Measurements from ENCODE around the gene ZNF282.

ZNF282 gene

DNA sequence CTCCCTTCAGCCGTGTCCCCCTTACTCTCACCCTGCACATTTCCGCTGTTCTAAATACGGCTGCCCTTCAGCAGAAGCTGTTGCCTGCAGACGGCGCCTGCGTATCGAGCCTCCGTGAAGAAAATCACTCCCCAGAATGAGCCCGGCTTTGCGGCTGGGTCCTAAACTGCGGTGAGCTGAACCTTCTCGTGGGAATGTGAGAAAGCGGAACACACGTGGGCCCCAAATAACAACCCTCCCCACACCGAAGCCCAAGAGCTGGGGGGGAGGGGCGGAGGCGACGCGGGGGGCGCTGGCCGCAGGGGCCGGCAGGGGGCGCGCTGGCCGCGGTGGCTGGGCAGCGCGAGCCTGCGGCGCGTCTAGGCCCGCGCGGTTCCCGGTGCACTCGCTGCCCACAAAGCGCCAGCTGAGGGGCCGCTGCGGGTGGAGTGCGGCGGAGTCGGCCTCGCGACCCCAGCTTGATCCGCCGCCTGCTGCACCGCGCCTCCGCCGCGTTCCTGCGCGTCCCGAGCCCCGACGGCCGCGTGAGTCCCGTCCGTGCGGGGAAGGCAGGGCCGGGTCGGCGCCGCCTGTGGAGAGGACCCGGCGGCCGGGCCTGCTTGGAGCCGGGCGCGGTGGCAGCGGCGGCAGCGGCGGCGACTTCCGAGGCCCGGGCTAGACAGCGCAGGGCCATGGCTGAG, 48.1 kb upstream of the ZNF282 start, which contains the start of gene ZNF398 (continued):
- TF ChIP-seq ZXDB (tag by site-specific recombination; IDR thresholded peaks at IDR 0.05) (peak; percentile 5; the same call in 1 of the 2 replicates), KLF8 (tag by site-specific recombination; IDR thresholded peaks at IDR 0.05) (peak; percentile 52; the same call in 1 of the 2 replicates), MZF1 (tag by site-specific recombination; IDR thresholded peaks at IDR 0.05; ENCODE audit: borderline replicate concordance) (0 out of 2 replicates have a peak, but pooled peaks have one; percentile 14), ZSCAN30 (tag by site-specific recombination; IDR thresholded peaks at IDR 0.05) (peak; percentile 97), ZNF585B (tag by site-specific recombination; IDR thresholded peaks at IDR 0.05) (no peak), ZBTB17 (tag by site-specific recombination; IDR thresholded peaks at IDR 0.05) (no peak), ZNF596 (tag by site-specific recombination; IDR thresholded peaks at IDR 0.05) (peak; percentile 28; the same call in 1 of the 2 replicates), ZNF354C (tag by site-specific recombination; IDR thresholded peaks at IDR 0.05; ENCODE audit: borderline replicate concordance, low read depth) (no peak), ZNF785 (tag by site-specific recombination; IDR thresholded peaks at IDR 0.05) (peak; percentile 80; the same call in 1 of the 2 replicates), MEIS1 (CRISPR knock-in tag; IDR thresholded peaks at IDR 0.05; ENCODE audit: borderline replicate concordance) (0 out of 2 replicates have a peak, but pooled peaks have one; percentile 14), SALL2 (tag by site-specific recombination; IDR thresholded peaks at IDR 0.05; ENCODE audit: borderline replicate concordance) (no peak), REPIN1 (tag by site-specific recombination; IDR thresholded peaks at IDR 0.05; ENCODE audit: low read depth) (no peak), ZNF157 (tag by site-specific recombination; IDR thresholded peaks at IDR 0.05) (no peak), ZIC2 (tag by site-specific recombination; IDR thresholded peaks at IDR 0.05) (no peak)
- TF ChIP-seq, protein P1, sequence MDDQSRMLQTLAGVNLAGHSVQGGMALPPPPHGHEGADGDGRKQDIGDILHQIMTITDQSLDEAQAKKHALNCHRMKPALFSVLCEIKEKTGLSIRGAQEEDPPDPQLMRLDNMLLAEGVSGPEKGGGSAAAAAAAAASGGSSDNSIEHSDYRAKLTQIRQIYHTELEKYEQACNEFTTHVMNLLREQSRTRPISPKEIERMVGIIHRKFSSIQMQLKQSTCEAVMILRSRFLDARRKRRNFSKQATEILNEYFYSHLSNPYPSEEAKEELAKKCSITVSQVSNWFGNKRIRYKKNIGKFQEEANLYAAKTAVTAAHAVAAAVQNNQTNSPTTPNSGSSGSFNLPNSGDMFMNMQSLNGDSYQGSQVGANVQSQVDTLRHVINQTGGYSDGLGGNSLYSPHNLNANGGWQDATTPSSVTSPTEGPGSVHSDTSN (CRISPR knock-in tag; IDR thresholded peaks at IDR 0.05) = peak; percentile 76
- TF ChIP-seq, protein P2, sequence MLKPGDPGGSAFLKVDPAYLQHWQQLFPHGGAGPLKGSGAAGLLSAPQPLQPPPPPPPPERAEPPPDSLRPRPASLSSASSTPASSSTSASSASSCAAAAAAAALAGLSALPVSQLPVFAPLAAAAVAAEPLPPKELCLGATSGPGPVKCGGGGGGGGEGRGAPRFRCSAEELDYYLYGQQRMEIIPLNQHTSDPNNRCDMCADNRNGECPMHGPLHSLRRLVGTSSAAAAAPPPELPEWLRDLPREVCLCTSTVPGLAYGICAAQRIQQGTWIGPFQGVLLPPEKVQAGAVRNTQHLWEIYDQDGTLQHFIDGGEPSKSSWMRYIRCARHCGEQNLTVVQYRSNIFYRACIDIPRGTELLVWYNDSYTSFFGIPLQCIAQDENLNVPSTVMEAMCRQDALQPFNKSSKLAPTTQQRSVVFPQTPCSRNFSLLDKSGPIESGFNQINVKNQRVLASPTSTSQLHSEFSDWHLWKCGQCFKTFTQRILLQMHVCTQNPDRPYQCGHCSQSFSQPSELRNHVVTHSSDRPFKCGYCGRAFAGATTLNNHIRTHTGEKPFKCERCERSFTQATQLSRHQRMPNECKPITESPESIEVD (tag by site-specific recombination; IDR thresholded peaks at IDR 0.05) = no peak
- TF ChIP-seq, protein P3, sequence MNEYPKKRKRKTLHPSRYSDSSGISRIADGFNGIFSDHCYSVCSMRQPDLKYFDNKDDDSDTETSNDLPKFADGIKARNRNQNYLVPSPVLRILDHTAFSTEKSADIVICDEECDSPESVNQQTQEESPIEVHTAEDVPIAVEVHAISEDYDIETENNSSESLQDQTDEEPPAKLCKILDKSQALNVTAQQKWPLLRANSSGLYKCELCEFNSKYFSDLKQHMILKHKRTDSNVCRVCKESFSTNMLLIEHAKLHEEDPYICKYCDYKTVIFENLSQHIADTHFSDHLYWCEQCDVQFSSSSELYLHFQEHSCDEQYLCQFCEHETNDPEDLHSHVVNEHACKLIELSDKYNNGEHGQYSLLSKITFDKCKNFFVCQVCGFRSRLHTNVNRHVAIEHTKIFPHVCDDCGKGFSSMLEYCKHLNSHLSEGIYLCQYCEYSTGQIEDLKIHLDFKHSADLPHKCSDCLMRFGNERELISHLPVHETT (tag by site-specific recombination; IDR thresholded peaks at IDR 0.05) = peak; percentile 30; the same call in 1 of the 2 replicates
- TF ChIP-seq, protein P4, sequence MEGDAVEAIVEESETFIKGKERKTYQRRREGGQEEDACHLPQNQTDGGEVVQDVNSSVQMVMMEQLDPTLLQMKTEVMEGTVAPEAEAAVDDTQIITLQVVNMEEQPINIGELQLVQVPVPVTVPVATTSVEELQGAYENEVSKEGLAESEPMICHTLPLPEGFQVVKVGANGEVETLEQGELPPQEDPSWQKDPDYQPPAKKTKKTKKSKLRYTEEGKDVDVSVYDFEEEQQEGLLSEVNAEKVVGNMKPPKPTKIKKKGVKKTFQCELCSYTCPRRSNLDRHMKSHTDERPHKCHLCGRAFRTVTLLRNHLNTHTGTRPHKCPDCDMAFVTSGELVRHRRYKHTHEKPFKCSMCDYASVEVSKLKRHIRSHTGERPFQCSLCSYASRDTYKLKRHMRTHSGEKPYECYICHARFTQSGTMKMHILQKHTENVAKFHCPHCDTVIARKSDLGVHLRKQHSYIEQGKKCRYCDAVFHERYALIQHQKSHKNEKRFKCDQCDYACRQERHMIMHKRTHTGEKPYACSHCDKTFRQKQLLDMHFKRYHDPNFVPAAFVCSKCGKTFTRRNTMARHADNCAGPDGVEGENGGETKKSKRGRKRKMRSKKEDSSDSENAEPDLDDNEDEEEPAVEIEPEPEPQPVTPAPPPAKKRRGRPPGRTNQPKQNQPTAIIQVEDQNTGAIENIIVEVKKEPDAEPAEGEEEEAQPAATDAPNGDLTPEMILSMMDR (tag by site-specific recombination; IDR thresholded peaks at IDR 0.05) = peak; percentile 74
- TF ChIP-seq, protein P5, sequence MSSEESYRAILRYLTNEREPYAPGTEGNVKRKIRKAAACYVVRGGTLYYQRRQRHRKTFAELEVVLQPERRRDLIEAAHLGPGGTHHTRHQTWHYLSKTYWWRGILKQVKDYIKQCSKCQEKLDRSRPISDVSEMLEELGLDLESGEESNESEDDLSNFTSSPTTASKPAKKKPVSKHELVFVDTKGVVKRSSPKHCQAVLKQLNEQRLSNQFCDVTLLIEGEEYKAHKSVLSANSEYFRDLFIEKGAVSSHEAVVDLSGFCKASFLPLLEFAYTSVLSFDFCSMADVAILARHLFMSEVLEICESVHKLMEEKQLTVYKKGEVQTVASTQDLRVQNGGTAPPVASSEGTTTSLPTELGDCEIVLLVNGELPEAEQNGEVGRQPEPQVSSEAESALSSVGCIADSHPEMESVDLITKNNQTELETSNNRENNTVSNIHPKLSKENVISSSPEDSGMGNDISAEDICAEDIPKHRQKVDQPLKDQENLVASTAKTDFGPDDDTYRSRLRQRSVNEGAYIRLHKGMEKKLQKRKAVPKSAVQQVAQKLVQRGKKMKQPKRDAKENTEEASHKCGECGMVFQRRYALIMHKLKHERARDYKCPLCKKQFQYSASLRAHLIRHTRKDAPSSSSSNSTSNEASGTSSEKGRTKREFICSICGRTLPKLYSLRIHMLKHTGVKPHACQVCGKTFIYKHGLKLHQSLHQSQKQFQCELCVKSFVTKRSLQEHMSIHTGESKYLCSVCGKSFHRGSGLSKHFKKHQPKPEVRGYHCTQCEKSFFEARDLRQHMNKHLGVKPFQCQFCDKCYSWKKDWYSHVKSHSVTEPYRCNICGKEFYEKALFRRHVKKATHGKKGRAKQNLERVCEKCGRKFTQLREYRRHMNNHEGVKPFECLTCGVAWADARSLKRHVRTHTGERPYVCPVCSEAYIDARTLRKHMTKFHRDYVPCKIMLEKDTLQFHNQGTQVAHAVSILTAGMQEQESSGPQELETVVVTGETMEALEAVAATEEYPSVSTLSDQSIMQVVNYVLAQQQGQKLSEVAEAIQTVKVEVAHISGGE (tag by site-specific recombination; conservative IDR thresholded peaks at IDR 0.05; ENCODE audit: low read depth) = peak; percentile 79
- TF ChIP-seq, protein P6, sequence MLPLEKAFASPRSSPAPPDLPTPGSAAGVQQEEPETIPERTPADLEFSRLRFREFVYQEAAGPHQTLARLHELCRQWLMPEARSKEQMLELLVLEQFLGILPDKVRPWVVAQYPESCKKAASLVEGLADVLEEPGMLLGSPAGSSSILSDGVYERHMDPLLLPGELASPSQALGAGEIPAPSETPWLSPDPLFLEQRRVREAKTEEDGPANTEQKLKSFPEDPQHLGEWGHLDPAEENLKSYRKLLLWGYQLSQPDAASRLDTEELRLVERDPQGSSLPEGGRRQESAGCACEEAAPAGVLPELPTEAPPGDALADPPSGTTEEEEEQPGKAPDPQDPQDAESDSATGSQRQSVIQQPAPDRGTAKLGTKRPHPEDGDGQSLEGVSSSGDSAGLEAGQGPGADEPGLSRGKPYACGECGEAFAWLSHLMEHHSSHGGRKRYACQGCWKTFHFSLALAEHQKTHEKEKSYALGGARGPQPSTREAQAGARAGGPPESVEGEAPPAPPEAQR (tag by site-specific recombination; IDR thresholded peaks at IDR 0.05) = no peak
- TF ChIP-seq, protein P7, sequence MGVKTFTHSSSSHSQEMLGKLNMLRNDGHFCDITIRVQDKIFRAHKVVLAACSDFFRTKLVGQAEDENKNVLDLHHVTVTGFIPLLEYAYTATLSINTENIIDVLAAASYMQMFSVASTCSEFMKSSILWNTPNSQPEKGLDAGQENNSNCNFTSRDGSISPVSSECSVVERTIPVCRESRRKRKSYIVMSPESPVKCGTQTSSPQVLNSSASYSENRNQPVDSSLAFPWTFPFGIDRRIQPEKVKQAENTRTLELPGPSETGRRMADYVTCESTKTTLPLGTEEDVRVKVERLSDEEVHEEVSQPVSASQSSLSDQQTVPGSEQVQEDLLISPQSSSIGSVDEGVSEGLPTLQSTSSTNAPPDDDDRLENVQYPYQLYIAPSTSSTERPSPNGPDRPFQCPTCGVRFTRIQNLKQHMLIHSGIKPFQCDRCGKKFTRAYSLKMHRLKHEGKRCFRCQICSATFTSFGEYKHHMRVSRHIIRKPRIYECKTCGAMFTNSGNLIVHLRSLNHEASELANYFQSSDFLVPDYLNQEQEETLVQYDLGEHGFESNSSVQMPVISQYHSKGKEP (tag by site-specific recombination; IDR thresholded peaks at IDR 0.05) = peak; percentile 56; the same call in 1 of the 2 replicates
- TF ChIP-seq, protein P8, sequence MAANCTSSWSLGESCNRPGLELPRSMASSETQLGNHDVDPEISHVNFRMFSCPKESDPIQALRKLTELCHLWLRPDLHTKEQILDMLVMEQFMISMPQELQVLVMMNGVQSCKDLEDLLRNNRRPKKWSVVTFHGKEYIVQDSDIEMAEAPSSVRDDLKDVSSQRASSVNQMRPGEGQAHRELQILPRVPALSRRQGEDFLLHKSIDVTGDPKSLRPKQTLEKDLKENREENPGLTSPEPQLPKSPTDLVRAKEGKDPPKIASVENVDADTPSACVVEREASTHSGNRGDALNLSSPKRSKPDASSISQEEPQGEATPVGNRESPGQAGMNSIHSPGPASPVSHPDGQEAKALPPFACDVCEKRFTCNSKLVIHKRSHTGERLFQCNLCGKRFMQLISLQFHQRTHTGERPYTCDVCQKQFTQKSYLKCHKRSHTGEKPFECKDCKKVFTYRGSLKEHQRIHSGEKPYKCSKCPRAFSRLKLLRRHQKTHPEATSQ (tag by site-specific recombination; IDR thresholded peaks at IDR 0.05) = peak; percentile 26; the same call in 1 of the 2 replicates

All from HEK293 (cell line).